HG02870 (cell line): ENCODE data around the gene INSR.

Experiments
- ATAC-seq: cut with Tn5 transposase; IDR thresholded peaks from one replicate; pipeline ENCODE4 v1.9.1; 2021; ENCODE audit warnings: mild to moderate bottlenecking, moderate library complexity; ENCODE audit not compliant: unreplicated experiment

The INSR gene

GRCh38 chr19:7297742-7298141 is 3.5 kb upstream of the INSR start:
- ATAC-seq: no peak

GRCh38 chr19:7295912-7296536 is 1.8 kb upstream of the INSR start:
- no peak for ATAC-seq

DNA sequence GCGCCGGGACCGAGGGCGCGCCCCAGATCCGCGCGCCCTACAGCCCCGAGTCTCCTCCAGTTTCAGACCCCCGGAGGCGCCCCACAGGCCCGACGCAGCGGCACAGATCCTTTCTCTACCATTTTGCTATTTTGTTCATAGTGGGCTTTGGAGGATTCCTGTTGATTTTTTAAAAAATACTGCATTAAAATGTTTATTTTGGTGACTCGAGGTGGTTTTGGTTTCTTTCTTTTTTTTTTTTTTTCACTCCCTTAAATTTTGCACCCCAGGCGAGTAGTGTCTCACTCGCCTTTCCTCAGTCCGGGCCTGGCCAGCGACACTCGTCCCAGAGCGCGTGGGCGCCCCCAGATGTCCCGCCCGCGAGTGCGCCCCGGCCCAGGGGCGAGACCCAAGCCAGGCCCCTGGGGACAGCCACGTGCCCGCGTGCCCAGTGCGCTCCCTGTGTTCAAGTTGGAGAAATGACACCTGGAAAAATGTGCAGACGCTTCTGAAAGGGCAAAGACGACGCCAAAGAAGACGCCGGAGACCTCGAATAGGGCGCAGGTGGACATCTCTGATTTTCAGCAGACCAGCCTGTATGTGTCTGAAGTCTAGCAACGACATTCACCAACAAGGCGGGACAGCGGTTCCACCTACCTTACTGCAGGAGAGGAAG is 471 bp upstream of the INSR start:
- ATAC-seq: no peak

- ATAC-seq: no peak
Measured at GRCh38 chr19:7292950-7293761, 1.1 kb downstream of the INSR start.

- ATAC-seq: no peak
Measured at GRCh38 chr19:7292352-7292949, 1.8 kb downstream of the INSR start.

DNA sequence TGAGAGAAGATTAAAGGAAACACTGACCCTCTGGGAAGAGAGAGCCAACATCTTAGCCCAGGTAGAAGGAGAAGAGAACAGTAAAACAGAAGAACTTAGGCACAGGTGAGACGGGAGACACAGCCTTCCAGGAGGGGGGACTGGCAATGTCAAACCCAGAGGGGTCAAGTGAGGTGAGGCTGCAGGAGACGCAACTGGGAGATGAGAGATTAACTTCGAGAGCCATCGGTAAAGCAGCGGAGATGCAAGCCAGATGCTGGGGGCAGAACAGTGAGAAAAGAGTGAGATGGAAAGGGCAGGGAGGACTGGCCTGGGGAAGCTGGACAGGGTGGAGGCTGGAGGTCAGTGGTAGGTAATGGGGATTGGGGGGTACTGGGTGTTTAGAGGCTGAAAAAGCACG is 5.2 kb downstream of the INSR start:
- no peak for ATAC-seq

DNA sequence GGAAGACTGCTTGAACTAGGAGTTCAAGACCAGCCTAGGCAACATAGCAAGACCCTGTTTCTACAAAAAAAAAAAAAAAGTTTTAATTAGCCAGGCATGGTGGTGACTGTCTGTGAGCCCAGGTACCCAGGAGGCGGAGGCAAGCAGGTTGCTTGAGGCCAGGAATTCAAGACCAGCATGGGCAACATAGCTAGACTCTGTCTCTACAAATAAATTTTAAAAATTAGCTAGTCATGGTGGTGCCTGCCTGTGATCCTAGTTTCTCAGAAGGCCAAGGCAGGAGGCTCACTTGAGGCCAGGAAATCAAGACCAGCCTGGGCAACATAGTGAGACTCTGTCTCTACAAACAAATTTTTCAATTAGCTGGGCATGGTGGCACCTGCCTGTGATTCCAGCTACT is 6.1 kb downstream of the INSR start:
- no peak for ATAC-seq

DNA sequence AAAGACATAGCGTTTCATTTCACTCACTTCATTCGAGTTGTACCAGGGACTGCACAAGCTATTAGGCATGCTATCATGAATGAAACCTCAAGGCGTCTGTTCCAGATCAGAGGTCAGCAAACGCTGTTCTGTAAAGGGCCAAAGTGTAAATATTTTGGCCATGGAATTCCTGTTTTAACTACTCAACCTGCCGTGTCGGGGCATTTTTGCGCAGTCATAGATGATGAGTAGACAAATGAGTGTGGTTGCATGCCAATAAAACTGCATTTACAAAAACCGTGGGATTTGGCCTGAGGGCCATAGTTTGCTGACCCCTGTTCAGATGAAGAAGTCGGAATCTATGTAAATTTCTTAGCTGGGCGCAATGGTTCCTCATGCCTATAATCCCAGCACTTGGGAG is 6.5 kb downstream of the INSR start:
- ATAC-seq: no peak

GRCh38 chr19:7280940-7281666 is 13.1 kb downstream of the INSR start:
- ATAC-seq: no peak

- no peak for ATAC-seq
Measured at GRCh38 chr19:7272856-7273578, 21.2 kb downstream of the INSR start.

DNA sequence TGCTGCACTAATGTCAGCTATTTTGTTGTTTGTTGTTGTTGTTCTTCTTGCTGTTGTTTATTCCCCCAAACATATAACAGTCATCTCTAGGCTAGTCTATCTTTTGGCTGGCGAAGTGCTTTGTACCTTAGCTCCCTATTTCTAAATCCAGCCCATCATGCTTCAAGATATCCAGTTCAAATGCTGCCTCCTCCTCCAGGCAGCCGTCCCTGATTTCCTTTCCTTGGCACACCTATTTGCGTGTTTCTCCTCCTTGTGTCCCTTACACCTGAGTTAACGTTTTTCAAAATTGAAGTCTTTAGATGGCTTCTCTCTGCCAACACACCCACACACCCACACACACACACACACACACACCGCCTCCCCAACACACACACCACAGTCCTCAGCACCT is 25.5 kb downstream of the INSR start:
- no peak for ATAC-seq

- no peak for ATAC-seq
Measured at GRCh38 chr19:7267792-7268704, 26.2 kb downstream of the INSR start.

DNA sequence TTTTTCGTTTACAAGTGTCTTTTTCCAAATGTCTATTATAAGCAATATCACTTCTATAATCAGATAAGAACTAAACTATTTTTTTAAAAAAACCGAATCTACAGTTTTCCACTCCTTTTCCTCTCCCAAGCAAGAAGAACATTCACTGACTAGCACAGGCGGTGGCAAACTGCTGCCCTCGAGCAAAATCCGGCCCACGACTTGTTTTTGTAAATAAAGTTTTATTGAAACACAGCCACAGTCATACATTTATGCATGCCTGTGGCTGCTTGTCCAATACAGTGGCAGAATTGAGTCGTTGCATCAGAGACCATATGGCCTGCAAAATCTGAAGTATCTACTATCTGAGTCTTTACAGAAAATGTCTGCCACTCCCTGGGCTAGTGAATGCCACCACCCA is 27.4 kb downstream of the INSR start:
- no peak for ATAC-seq

DNA sequence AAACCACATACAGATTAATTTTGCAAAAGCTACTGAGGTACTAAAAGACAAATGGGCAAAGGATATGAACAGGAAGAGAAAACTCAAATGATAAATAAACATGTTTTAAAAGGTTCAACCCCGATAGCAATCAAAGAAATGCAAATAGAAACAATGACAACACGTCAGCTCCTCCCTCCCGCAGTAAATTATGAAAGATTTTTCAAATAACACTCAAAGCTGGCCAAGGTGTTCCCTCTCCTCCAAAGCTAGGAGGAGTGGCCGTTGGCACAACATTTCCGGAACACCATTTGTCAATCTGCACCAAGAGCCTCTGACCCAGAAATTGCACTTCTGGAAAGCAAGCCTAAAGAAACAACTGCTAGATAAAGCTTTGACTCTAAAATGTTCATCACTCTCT is 28.3 kb downstream of the INSR start:
- ATAC-seq: no peak

GRCh38 chr19:7264858-7265257 is 29.4 kb downstream of the INSR start:
- no peak for ATAC-seq

DNA sequence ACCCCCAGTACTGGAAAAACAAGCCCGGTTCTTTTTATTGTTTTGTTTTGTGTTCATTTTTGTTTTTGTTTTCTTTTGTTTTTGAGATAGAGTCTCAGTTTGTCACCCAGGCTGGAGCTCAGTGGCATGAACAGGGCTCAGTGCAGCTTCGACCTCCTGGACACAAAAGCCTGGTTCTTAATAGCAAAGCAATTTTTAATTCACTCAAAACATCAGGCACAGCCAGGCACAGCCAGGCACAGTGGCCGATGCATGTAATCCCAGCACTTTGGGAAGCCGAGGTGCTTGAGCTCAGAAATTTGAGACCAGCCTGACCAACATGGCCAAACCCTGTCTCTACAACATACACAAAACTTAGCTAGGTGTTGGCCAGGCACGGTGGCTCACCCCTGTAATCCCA is 30.7 kb downstream of the INSR start:
- no peak for ATAC-seq

- ATAC-seq: no peak
Measured at GRCh38 chr19:7263066-7263465, 31.1 kb downstream of the INSR start.

GRCh38 chr19:7262470-7262869 is 31.7 kb downstream of the INSR start:
- no peak for ATAC-seq

DNA sequence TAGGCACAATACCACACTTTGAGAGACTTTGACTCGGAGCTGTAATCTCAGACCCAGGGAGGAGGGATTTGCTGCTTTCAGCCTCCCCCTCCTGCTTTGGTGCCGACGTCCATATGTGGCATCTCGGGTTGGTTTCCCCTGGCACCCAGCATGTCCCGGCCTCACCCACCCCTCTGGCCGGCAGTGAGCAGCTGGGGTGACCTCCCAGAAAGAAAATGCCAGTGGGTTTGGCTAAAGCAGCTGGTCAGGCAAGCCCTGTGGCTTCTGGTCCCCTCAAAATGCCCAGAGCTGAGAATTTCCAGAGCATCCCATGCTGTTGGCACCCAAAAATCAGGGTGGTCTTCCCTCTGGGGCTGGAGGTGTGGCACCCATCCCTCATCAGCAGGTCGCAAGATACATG is 34.1 kb downstream of the INSR start:
- ATAC-seq: no peak
